GM19455 (cell line): ENCODE data around the gene SRGAP1.
"Not testable (repeated sequence)": the region's sequence is repeated elsewhere in the genome, so short reads cannot be mapped to it uniquely, and the experiment has no call there.

Experiments used
- ATAC-seq: cut with Tn5 transposase; IDR thresholded peaks from one replicate; pipeline ENCODE4 v1.9.1; 2021; ENCODE audit not compliant: unreplicated experiment

Gene SRGAP1

DNA sequence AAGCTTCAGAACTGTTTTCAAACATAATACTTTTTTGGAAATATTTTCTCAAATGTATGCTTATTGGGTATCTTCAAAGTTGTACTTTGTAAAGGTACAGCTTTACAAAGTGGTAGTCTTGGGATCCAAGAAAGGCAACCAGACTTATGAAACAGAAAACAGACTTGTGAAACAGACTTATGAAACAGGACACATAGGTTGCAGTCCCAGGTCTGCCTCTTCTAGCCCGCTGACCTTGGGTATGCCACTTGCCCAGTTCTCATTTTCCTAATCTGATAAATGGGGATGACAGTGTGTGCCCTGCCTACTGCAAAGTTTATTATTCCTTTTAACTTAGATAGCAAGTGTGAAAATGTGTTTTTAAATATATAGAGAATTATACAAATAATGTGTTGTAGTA is 263.3 kb downstream of the SRGAP1 start:
- ATAC-seq, result no peak

GRCh38 chr12:64109706-64110105 is 265.2 kb downstream of the SRGAP1 start:
- ATAC-seq, result no peak

- ATAC-seq, result no peak
Measured at GRCh38 chr12:64110864-64111263, 266.4 kb downstream of the SRGAP1 start.

GRCh38 chr12:64116969-64117368 is 272.5 kb downstream of the SRGAP1 start:
- no peak for ATAC-seq

GRCh38 chr12:64120568-64120967 is 276.1 kb downstream of the SRGAP1 start:
- ATAC-seq, result no peak

DNA sequence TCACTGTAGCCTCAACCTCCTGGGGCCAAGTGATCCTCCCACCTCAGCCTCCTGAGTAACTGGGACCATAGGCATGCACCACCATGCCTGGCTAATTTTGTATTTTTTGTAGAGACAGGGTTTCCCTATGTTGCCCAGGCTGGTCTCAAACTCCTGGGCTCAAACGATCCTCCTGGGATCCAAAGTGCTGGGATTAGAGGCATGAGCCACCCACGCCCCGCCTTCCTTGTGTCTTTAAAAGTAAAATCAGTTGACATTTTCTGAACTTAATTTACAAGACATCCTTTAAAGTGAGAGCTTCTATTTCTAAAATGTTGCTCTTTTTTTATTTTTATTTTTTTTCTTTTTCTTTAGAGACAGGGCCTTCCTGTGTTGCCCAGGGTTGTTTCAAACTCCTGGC is 276.6 kb downstream of the SRGAP1 start:
- ATAC-seq, result not testable (repeated sequence)

DNA sequence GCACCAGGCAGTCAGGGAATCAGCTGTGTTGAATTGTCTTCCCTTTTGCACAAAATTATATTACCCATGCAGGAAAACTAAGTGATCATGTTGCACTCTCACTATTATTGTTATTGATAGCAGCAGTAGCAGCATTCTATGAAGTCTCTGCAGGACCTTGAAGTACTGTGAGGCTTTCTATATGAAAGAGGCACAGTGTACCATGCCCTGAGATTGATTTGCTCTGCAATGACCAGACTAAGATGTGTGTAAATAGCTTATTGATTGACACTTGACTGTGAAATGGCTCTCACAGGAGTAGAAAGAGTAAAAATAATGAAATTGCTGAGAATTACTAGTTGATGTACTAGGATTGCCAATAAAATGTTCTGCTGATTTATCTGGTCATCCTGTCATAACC is 277.7 kb downstream of the SRGAP1 start:
- ATAC-seq, result no peak

DNA sequence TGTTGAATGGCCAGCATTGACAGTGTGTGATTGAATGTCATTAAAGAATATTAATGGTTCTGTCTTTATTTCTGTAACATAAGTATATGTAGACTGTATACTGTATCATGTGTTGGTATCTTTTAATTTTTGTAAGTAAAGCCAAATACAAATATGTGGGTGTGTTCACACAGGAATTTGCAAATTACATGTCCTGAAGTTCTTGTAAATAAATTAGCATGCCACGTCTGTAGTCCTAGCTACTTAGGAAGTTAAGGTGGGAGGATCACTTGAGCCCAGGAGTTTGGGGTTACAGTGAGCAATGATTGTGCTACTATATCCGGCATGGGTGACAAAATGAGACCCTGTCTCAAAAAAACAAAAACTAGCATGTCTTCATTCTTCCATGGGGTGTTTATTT is 278.5 kb downstream of the SRGAP1 start:
- ATAC-seq, result no peak

GRCh38 chr12:64123448-64123847 is 278.9 kb downstream of the SRGAP1 start:
- ATAC-seq, result no peak

- no peak for ATAC-seq
Measured at GRCh38 chr12:64124511-64125197, 280.2 kb downstream of the SRGAP1 start.

DNA sequence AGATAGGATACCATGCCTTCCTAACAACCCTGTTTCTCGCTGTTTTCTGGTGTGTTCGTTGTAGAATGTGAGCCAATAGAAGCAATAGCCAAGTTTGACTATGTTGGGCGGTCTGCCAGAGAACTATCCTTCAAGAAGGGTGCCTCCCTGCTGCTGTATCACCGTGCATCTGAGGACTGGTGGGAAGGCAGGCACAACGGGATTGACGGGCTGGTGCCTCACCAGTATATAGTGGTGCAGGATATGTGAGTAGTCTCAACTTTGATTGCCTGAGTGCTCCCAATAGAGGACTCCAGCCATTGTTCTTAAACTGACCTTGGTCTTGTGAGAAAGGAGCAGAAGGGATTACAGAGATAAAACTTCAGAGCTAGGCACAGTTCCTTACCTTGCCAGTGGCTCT is 281.4 kb downstream of the SRGAP1 start:
- ATAC-seq, result no peak

DNA sequence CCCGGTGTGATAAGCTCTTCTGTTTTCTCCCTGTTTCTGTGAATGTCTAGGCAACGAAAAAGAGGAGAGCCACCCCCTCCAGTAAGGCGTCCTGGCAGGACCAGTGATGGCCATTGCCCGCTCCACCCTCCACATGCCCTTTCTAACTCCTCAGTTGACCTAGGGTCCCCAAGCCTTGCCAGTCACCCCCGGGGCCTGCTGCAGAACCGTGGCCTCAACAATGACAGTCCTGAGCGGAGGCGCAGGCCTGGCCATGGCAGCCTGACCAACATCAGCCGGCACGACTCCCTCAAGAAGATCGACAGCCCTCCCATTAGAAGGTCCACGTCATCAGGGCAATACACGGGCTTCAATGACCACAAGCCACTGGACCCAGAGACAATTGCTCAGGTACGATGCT is 283.3 kb downstream of the SRGAP1 start:
- ATAC-seq, result no peak

- no peak for ATAC-seq
Measured at GRCh38 chr12:64128366-64128765, 283.9 kb downstream of the SRGAP1 start.

- ATAC-seq, result not testable (repeated sequence)
Measured at GRCh38 chr12:64130476-64130875, 286.0 kb downstream of the SRGAP1 start.

DNA sequence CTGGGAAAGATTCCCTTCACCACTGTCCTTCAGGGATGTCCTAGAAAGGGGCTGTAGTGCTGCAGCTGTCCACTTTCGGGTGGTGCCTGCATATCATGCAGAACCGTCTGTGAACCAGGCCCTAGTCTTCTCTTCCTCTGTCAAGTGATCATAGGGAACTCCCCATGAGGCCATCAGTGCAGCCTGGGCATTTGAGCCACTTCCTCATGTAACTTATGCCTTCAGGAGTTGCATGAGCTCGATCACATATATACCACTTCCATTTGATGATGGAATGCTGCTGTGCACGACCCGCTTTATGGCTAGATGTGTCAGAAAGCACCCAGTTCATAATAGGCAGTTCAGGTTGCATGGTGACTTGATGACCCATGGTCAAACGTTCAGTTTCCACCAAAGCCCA is 287.0 kb downstream of the SRGAP1 start:
- not testable (repeated sequence) for ATAC-seq

- ATAC-seq, result not testable (repeated sequence)
Measured at GRCh38 chr12:64132672-64133071, 288.2 kb downstream of the SRGAP1 start.

DNA sequence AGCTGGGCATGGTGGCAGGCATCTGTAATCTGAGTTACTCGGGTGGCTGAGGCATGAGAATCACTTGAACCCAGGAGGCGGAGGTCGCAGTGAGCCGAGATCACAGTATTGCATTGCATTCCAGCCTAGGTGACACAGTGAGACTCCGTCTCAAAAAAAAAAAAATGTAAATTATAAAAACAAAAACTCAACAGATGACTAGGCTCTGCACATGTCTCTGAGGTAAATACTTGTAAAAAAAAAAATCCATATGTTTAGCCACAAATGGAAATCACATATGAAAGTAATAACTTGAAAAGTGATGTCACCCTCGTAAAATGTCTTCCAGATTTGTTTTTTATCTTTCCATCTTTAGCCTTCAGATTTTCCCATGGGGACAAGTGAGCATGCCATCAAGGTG is 292.6 kb downstream of the SRGAP1 start:
- no peak for ATAC-seq

- ATAC-seq, result no peak
Measured at GRCh38 chr12:64139021-64139420, 294.5 kb downstream of the SRGAP1 start.

GRCh38 chr12:64142382-64142781 is 297.9 kb downstream of the SRGAP1 start:
- no peak for ATAC-seq

DNA sequence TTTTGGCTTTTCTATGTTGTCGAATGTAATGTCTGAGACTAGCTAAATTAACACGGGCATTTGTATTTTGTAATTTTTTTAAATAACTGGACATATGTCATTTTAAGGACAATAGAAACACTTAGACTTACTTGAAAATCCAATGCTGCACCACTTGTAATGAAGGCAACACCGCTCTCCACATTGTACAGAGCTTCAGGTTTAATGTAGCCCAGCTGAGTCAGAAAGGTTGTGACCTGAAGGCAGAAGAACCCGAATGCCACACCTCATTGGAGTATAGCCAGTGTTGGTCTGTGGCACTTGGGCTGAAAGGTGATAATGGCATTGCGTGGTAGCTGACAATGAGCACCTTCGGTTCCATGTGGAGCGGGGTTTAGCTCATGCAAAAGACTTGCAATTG is 298.3 kb downstream of the SRGAP1 start:
- ATAC-seq, result no peak

- no peak for ATAC-seq
Measured at GRCh38 chr12:64145226-64145625, 300.7 kb downstream of the SRGAP1 start.

GRCh38 chr12:64147011-64147631 is 302.6 kb downstream of the SRGAP1 start:
- no peak for ATAC-seq

DNA sequence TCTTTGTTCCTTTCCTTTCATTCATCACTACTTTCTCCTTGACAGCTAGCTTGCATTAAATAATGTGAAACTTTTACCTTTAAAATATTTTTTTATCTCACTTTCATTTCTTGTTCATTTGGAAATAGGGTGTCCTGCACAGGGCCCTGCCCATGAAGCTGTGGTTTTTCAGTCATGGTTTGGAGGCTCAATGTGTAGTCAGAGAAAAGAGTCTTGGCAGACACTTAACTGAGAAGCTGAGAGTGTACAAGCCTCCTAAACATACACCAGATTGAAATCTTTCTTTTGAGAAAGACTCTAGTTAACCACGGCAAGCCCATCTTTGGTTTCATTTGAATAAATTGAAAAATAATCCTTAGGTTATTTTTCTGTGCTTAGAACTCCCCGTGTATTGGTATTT is 303.4 kb downstream of the SRGAP1 start:
- no peak for ATAC-seq
